K562 (cell line): Measurements from ENCODE around the gene CETN1. TPM values are rescaled to one million over a fixed set of nuclear protein-coding genes. Genes with fewer than 3 reads are reported as not detected.

Experiments used
- ARID1B ChIP-seq: fragments of 450-650 bp; IDR thresholded peaks from 2 replicates; pipeline ENCODE4 v1.6.1; 2016; ENCODE audit warnings: antibody characterized with exemption, mild to moderate bottlenecking, inconsistent platforms
- BMI1 ChIP-seq: fragments of 150-350 bp; IDR thresholded peaks from 2 replicates; pipeline ENCODE4 v1.6.1; 2014; ENCODE audit warnings: low read length
- FOXK2 ChIP-seq, 2 experiments: fragments of 450-650 bp; IDR thresholded peaks in 1 of 2; conservative IDR thresholded peaks in 1 of 2; 2 replicates each; pipeline ENCODE4 v1.6.1; 2016; ENCODE audit warnings: low read depth in 2 of 2, mild to moderate bottlenecking in 1 of 2
- HLTF ChIP-seq: fragments of 450-650 bp; IDR thresholded peaks from 2 replicates; pipeline ENCODE4 v1.6.1; 2016
- MAFG ChIP-seq: fragments of 450-650 bp; conservative IDR thresholded peaks from 2 replicates; pipeline ENCODE4 v1.6.1; 2016; ENCODE audit warnings: missing genetic modification characterization, missing compliant biosample characterization
- MTA2 ChIP-seq: fragments of 450-650 bp; IDR thresholded peaks from 2 replicates; pipeline ENCODE4 v1.6.1; 2016; ENCODE audit warnings: low read depth
- NCOA2 ChIP-seq, 2 experiments: fragments of 450-650 bp; IDR thresholded peaks; 2 replicates each; pipeline ENCODE4 v1.6.1; 2018; ENCODE audit warnings: mild to moderate bottlenecking in 2 of 2, moderate library complexity in 1 of 2; ENCODE audit not compliant: partially characterized antibody in 2 of 2
- NCOA6 ChIP-seq: fragments of 450-650 bp; IDR thresholded peaks from 2 replicates; pipeline ENCODE4 v1.6.1; 2017; ENCODE audit warnings: mild to moderate bottlenecking
- PHF21A ChIP-seq: fragments of 450-650 bp; IDR thresholded peaks from 2 replicates; pipeline ENCODE4 v1.6.1; 2017; ENCODE audit warnings: low read depth, borderline replicate concordance
- RBFOX2 ChIP-seq: fragments of 200-400 bp; formaldehyde crosslinking; IDR thresholded peaks from 2 replicates; pipeline ENCODE4 v1.6.1; 2017; ENCODE audit warnings: low read depth, mild to moderate bottlenecking, low read length, moderate library complexity
- SIN3A ChIP-seq, 2 experiments: fragments of 150-350 bp in 1 of 2; IDR thresholded peaks; 2 replicates each; pipeline ENCODE4 v1.6.1; 2011 to 2016; ENCODE audit warnings: borderline replicate concordance in 2 of 2, low read depth in 2 of 2, low read length in 2 of 2, mild to moderate bottlenecking in 2 of 2, moderate library complexity in 2 of 2; ENCODE audit not compliant: control insufficient read depth in 1 of 2
- SIN3B ChIP-seq: fragments of 450-650 bp; IDR thresholded peaks from 2 replicates; pipeline ENCODE4 v1.6.1; 2017; ENCODE audit warnings: low read depth, mild to moderate bottlenecking, moderate library complexity
- TAF15 ChIP-seq: fragments of 200-400 bp; formaldehyde crosslinking; IDR thresholded peaks from 2 replicates; pipeline ENCODE4 v1.6.1; 2017; ENCODE audit warnings: mild to moderate bottlenecking, low read depth, low read length, moderate library complexity
- TCFL5 ChIP-seq: fragments of 250-450 bp; sonication (Bioruptor Pico); conservative IDR thresholded peaks from 2 replicates; pipeline ENCODE4 v1.6.1; 2021; ENCODE audit warnings: mild to moderate bottlenecking, moderate library complexity, matching md5 sums
- ZBED1 ChIP-seq: IDR thresholded peaks from 2 replicates; pipeline ENCODE4 v1.6.1; 2014
- ZC3H4 ChIP-seq: sonication (generic); formaldehyde crosslinking; IDR thresholded peaks from 2 replicates; pipeline ENCODE4 v1.9.0; 2021; ENCODE audit warnings: missing genetic modification reagents, borderline replicate concordance
- ZC3H8 ChIP-seq: fragments of 450-650 bp; IDR thresholded peaks from 2 replicates; pipeline ENCODE4 v1.6.1; 2017
- ZNF212 ChIP-seq: fragments of 450-650 bp; formaldehyde crosslinking; IDR thresholded peaks from 2 replicates; pipeline ENCODE4 v1.4.0; 2020; ENCODE audit warnings: mild to moderate bottlenecking
- ZNF311 ChIP-seq: fragments of 250-450 bp; sonication (Bioruptor Pico); IDR thresholded peaks from 2 replicates; pipeline ENCODE4 v1.4.0; 2020; ENCODE audit warnings: mild to moderate bottlenecking, moderate library complexity
- ZNF41 ChIP-seq: fragments of 250-450 bp; sonication (Bioruptor Pico); conservative IDR thresholded peaks from 2 replicates; pipeline ENCODE4 v1.4.0; 2020; ENCODE audit warnings: mild to moderate bottlenecking
- polyA plus RNA-seq, 8 experiments: library from polyadenylated mRNA; depleted of rRNA in 4 of 8; stranded (reverse) in 5 of 8; unstranded in 3 of 8; fragments of >200 nt; fragmentation: Nextera tagmentation in 2 of 8; fragmentation: Illumina TruSeq in 1 of 8; extraction: Ambion mirVana in 2 of 8; extraction: Trizol in 1 of 8; gene quantifications; 2 replicates each; pipeline versions ENCODE4 v1.2.1 to v1.2.3, GENCODE V29; 2011 to 2014; ENCODE audit warnings: inconsistent platforms in 1 of 8, missing spikeins in 1 of 8
- total RNA-seq, 7 experiments: library from RNA; depleted of rRNA in 6 of 7; stranded (reverse); fragments of >200 nt in 6 of 7; fragmentation: Illumina TruSeq in 2 of 7; extraction: Trizol in 2 of 7; gene quantifications; 2 replicates each; pipeline versions ENCODE4 v1.2.1 to v1.2.3, GENCODE V29; 2011 to 2021; ENCODE audit warnings: low replicate concordance in 1 of 7
- TF ChIP-seq, protein P1 (sequence below), 2 experiments: IDR thresholded peaks in 1 of 2; conservative IDR thresholded peaks in 1 of 2; 2 replicates each; pipeline ENCODE4 v1.6.1; 2016; ENCODE audit warnings: low read depth in 2 of 2, mild to moderate bottlenecking in 1 of 2, missing compliant biosample characterization in 1 of 2, missing genetic modification characterization in 1 of 2, moderate library complexity in 1 of 2
- TF ChIP-seq, protein P2 (sequence below): fragments of 450-650 bp; IDR thresholded peaks from 2 replicates; pipeline ENCODE4 v1.6.1; 2016; ENCODE audit warnings: low read depth, mild to moderate bottlenecking, moderate library complexity
- TF ChIP-seq, protein P3 (sequence below): fragments of 450-650 bp; IDR thresholded peaks from 2 replicates; pipeline ENCODE4 v1.6.1; 2017; ENCODE audit warnings: antibody characterized with exemption
- TF ChIP-seq, protein P4 (sequence below): fragments of 450-650 bp; IDR thresholded peaks from 2 replicates; pipeline ENCODE4 v1.7.0; 2016; ENCODE audit warnings: borderline replicate concordance

CETN1 gene
- total and polyA plus RNA-seq, 9 of the 15 experiments (the other 6 are each of a cell fraction or from before 2014, with no cell fraction given) = 0.07 to 0.34 (median 0.19) TPM; not detected in 3

DNA sequence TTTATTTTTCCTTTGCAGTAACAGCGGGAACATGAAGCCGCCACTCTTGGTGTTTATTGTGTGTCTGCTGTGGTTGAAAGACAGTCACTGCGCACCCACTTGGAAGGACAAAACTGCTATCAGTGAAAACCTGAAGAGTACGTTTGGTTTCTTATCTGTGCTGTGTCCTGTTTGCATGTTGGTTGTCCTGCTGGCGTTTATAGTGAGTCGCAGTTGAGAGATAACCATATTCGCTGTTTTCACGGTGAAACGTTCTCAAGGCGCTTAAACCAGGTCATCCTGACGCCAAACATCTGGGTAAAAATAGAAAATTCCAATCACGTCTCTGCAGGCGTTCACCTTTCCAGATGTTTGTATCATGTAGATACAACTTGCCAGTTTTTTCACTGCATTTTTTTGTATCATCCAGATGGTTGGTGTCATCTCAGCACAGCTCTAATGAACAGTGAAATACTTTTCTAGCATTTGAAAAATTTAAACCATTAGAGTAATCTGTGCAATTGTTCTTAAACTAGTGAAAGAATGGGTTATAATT, 37.9 kb downstream of the CETN1 start (continued):
- TF ChIP-seq TAF15 (no peak), ZBED1 (peak; percentile 95), SIN3A (IDR thresholded peaks at IDR 0.05; ENCODE audit: borderline replicate concordance in 2 of 2, control insufficient read depth in 1 of 2, low read depth in 2 of 2, low read length in 2 of 2) (no peak), PHF21A (no peak), MAFG (tag) (peak; percentile 51), NCOA6 (no peak), MTA2 (peak; percentile 98), ZNF212 (no peak), HLTF (peak; percentile 79; the same call in 1 of the 2 replicates), ARID1B (peak; percentile 99), NCOA2 (IDR thresholded peaks at IDR 0.05; ENCODE audit: partially characterized antibody in 2 of 2) (peak; percentile 81), ZC3H8 (no peak), SIN3B (no peak), ZNF41 (CRISPR knock-in tag) (no peak), TCFL5 (CRISPR knock-in tag) (no peak), ZC3H4 (CRISPR knock-in tag) (no peak), RBFOX2 (no peak), ZNF311 (peak; percentile 56; the same call in 1 of the 2 replicates), FOXK2 (conservative IDR thresholded peaks at IDR 0.05 in 1 of 2, IDR thresholded peaks at IDR 0.05 in 1 of 2; ENCODE audit: low read depth in 2 of 2) (peak; percentile 73 to 82; a peak in 3 of 4 replicates), BMI1 (no peak; the same call in 1 of the 2 replicates)
- TF ChIP-seq, protein P1, sequence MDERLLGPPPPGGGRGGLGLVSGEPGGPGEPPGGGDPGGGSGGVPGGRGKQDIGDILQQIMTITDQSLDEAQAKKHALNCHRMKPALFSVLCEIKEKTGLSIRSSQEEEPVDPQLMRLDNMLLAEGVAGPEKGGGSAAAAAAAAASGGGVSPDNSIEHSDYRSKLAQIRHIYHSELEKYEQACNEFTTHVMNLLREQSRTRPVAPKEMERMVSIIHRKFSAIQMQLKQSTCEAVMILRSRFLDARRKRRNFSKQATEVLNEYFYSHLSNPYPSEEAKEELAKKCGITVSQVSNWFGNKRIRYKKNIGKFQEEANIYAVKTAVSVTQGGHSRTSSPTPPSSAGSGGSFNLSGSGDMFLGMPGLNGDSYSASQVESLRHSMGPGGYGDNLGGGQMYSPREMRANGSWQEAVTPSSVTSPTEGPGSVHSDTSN (CRISPR knock-in tag; IDR thresholded peaks at IDR 0.05; ENCODE audit: low read depth) = no peak
- TF ChIP-seq, protein P1 (tag; conservative IDR thresholded peaks at IDR 0.05; ENCODE audit: low read depth) = no peak
- TF ChIP-seq, protein P2, sequence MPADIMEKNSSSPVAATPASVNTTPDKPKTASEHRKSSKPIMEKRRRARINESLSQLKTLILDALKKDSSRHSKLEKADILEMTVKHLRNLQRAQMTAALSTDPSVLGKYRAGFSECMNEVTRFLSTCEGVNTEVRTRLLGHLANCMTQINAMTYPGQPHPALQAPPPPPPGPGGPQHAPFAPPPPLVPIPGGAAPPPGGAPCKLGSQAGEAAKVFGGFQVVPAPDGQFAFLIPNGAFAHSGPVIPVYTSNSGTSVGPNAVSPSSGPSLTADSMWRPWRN = peak; percentile 84
- TF ChIP-seq, protein P3, sequence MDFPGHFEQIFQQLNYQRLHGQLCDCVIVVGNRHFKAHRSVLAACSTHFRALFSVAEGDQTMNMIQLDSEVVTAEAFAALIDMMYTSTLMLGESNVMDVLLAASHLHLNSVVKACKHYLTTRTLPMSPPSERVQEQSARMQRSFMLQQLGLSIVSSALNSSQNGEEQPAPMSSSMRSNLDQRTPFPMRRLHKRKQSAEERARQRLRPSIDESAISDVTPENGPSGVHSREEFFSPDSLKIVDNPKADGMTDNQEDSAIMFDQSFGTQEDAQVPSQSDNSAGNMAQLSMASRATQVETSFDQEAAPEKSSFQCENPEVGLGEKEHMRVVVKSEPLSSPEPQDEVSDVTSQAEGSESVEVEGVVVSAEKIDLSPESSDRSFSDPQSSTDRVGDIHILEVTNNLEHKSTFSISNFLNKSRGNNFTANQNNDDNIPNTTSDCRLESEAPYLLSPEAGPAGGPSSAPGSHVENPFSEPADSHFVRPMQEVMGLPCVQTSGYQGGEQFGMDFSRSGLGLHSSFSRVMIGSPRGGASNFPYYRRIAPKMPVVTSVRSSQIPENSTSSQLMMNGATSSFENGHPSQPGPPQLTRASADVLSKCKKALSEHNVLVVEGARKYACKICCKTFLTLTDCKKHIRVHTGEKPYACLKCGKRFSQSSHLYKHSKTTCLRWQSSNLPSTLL = no peak
- TF ChIP-seq, protein P4, sequence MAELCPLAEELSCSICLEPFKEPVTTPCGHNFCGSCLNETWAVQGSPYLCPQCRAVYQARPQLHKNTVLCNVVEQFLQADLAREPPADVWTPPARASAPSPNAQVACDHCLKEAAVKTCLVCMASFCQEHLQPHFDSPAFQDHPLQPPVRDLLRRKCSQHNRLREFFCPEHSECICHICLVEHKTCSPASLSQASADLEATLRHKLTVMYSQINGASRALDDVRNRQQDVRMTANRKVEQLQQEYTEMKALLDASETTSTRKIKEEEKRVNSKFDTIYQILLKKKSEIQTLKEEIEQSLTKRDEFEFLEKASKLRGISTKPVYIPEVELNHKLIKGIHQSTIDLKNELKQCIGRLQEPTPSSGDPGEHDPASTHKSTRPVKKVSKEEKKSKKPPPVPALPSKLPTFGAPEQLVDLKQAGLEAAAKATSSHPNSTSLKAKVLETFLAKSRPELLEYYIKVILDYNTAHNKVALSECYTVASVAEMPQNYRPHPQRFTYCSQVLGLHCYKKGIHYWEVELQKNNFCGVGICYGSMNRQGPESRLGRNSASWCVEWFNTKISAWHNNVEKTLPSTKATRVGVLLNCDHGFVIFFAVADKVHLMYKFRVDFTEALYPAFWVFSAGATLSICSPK = no peak
